ENCODE measurements around the gene IL12RB1.

IL12RB1 gene

DNA sequence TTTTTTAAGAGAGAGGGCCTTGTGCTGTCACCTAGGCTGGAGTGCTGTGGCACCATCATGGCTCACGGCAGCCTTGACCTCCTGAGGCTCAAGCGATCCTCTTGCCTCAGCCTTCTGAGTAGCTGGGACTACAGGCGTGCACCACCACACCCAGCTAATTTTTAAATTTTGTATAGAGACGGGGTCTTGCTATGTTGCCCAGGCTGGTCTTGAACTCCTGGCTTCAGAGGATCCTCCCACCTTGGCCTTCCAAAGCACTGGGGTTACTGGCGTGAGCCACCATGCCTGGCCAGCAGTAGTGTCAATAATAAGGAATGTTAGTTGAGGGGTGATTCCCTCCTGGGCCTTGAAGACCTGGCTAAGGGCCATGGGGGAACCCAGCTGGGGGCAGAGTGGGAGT, 34.4 kb upstream of the IL12RB1 start:
- Histone ChIP-seq H3K27me3 (ENCODE audit: insufficient read depth, low read length) (no peaks in the 10 kb centered on the region), H3K27ac (ENCODE audit: low read depth, low read length) (no peak overlapping the region), H3K36me3 (ENCODE audit: insufficient read depth, low read length) (peaks cover 22% of the 10 kb centered on the region), H3K4me1 (ENCODE audit: insufficient read depth, low read length) (peaks cover 4% of the 10 kb centered on the region; the same call in 1 of the 2 replicates), H3K9ac (ENCODE audit: low read depth, low read length) (no peak overlapping the region), H3K9me3 (ENCODE audit: insufficient read depth, low read depth, low read length) (no peaks in the 10 kb centered on the region), H3K4me3 (ENCODE audit: low read length) (no peak overlapping the region)
- WGBS, result 93% methylated on average over 5 of the region's 5 CpGs

- Histone ChIP-seq H3K36me3 (ENCODE audit: insufficient read depth, low read length) (peaks cover 19% of the 10 kb centered on the region), H3K4me3 (ENCODE audit: low read length) (no peak overlapping the region), H3K9me3 (ENCODE audit: insufficient read depth, low read depth, low read length) (no peaks in the 10 kb centered on the region), H3K4me1 (ENCODE audit: insufficient read depth, low read length) (peaks cover 4% of the 10 kb centered on the region; the same call in 1 of the 2 replicates), H3K9ac (ENCODE audit: low read depth, low read length) (no peak overlapping the region), H3K27ac (ENCODE audit: low read depth, low read length) (no peak overlapping the region), H3K27me3 (ENCODE audit: insufficient read depth, low read length) (no peaks in the 10 kb centered on the region)
- 68% methylated on average over 1 of the region's 1 CpG for WGBS
Measured at GRCh38 chr19:18120127-18120526, 33.4 kb upstream of the IL12RB1 start.

DNA sequence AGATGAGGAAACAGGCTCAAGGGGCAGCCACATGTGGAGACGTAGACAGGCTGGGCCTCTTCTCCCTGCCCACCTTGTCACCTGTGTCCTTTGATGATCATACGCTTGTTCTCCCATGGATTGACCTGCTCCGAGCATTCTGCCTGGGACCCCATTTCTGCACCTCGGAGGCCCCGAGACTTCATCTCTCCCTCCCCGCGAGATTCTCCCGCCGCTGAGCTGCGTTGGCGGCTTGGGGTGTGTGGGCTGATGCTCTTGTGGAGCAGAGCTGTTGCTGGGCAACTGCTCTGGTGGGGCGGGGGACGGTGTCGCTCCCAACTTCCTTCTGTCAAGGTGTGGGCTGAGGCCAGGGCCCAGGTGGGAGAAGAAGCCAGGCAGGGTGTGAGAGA, 33.0 kb upstream of the IL12RB1 start:
- peaks cover 4% of the 10 kb centered on the region; the same call in 1 of the 2 replicates for H3K4me1 ChIP-seq (ENCODE audit: insufficient read depth, low read length)

DNA sequence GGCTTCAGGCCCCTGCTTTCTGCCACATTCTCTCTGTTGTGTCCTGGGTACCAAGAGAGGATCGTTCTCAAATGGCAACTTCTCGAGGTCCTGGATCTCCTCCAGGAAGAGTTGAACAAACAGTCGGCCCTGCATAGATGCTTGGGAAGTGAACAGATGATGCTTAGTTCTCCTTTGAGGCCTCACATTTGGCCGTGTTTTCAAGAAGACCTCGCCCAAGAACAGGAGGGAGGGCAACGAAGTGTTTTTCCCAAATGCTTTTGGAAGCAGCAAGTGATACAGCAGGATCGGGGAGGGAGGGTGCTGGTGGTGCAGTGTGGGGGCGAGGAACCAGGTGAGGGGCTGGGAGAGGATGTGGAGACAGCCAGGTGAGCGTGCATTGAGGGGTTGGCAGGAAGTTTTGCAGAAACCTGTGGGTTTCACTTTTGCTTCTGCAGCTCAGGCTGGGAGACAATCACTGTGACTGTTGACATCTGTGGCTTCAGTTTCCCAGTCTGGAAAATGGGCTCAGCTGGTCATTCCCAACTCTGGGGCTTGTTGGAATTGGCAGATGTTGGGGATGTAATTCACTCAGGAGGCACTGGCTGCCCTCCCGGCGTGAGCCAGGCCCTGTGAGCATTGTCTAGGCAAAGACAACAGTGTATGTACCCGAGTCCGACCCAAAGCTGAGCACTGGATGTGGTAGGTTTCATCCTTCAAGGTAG, 32.4 kb upstream of the IL12RB1 start:
- Histone ChIP-seq H3K4me1 (ENCODE audit: insufficient read depth, low read length) (peaks cover 4% of the 10 kb centered on the region; the same call in 1 of the 2 replicates), H3K9ac (ENCODE audit: low read depth, low read length) (no peak overlapping the region), H3K36me3 (ENCODE audit: insufficient read depth, low read length) (peaks cover 13% of the 10 kb centered on the region), H3K9me3 (ENCODE audit: insufficient read depth, low read depth, low read length) (no peaks in the 10 kb centered on the region), H3K4me3 (ENCODE audit: low read length) (0 out of 2 replicates have a peak overlapping the region, but pooled peaks have one; percentile 63), H3K27me3 (ENCODE audit: insufficient read depth, low read length) (no peaks in the 10 kb centered on the region), H3K27ac (ENCODE audit: low read depth, low read length) (no peak overlapping the region)
- WGBS, result 82% methylated on average over 13 of the region's 13 CpGs

More for the DNA sequence above, 33.0 kb upstream of the IL12RB1 start:
- Histone ChIP-seq H3K36me3 (ENCODE audit: insufficient read depth, low read length) (peaks cover 18% of the 10 kb centered on the region), H3K9ac (ENCODE audit: low read depth, low read length) (no peak overlapping the region), H3K4me3 (ENCODE audit: low read length) (no peak overlapping the region), H3K9me3 (ENCODE audit: insufficient read depth, low read depth, low read length) (no peaks in the 10 kb centered on the region), H3K27ac (ENCODE audit: low read depth, low read length) (no peak overlapping the region), H3K27me3 (ENCODE audit: insufficient read depth, low read length) (no peaks in the 10 kb centered on the region)
- 89% methylated on average over 14 of the region's 14 CpGs for WGBS

GRCh38 chr19:18118420-18119012, 31.8 kb upstream of the IL12RB1 start:
- H3K36me3 ChIP-seq (ENCODE audit: insufficient read depth, low read length), result peaks cover 9% of the 10 kb centered on the region; the same call in 1 of the 2 replicates
- peaks cover 4% of the 10 kb centered on the region; the same call in 1 of the 2 replicates for H3K4me1 ChIP-seq (ENCODE audit: insufficient read depth, low read length)
- H3K9me3 ChIP-seq (ENCODE audit: insufficient read depth, low read depth, low read length), result no peaks in the 10 kb centered on the region
- H3K4me3 ChIP-seq (ENCODE audit: low read length), result peak overlapping the region; percentile 63
- WGBS, result 42% methylated on average over 14 of the region's 14 CpGs
- H3K27ac ChIP-seq (ENCODE audit: low read depth, low read length), result peak overlapping the region; percentile 63; the same call in 1 of the 2 replicates
- no peaks in the 10 kb centered on the region for H3K27me3 ChIP-seq (ENCODE audit: insufficient read depth, low read length)
- peak overlapping the region; percentile 85 for H3K9ac ChIP-seq (ENCODE audit: low read depth, low read length)

- Histone ChIP-seq H3K9ac (ENCODE audit: low read depth, low read length) (peak overlapping the region; percentile 85), H3K36me3 (ENCODE audit: insufficient read depth, low read length) (peaks cover 4% of the 10 kb centered on the region; the same call in 1 of the 2 replicates)
Measured at GRCh38 chr19:18117692-18118378, 31.1 kb upstream of the IL12RB1 start.

DNA sequence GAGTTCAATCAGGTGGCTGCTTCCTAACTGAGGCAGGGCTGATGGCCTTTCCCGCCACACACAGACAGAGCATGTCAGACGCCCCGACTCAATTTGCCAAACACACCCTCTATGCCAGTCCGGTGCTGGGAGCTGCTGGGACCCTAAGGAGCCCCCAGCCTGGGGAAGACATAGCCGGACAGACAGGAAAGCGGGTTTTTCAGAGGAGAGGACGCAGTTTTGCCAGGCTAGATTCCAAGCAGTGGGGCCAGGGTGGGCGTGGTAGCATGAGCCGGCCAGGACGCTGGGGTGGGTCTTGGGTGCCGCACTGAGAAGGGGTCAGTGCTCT, 30.6 kb upstream of the IL12RB1 start:
- 0 out of 2 replicates have a peak, but pooled peaks cover 3% of the 10 kb centered on the region for H3K36me3 ChIP-seq (ENCODE audit: insufficient read depth, low read length)
- peak overlapping the region; percentile 44 for H3K4me3 ChIP-seq (ENCODE audit: low read length)
- H3K9ac ChIP-seq (ENCODE audit: low read depth, low read length), result peak overlapping the region; percentile 48
- 0 out of 2 replicates have a peak overlapping the region, but pooled peaks have one; percentile 2 for H3K27ac ChIP-seq (ENCODE audit: low read depth, low read length)
- no peaks in the 10 kb centered on the region for H3K9me3 ChIP-seq (ENCODE audit: insufficient read depth, low read depth, low read length)
- no peaks in the 10 kb centered on the region for H3K27me3 ChIP-seq (ENCODE audit: insufficient read depth, low read length)
- WGBS, result 49% methylated on average over 11 of the region's 11 CpGs
- H3K4me1 ChIP-seq (ENCODE audit: insufficient read depth, low read length), result peaks cover 4% of the 10 kb centered on the region; the same call in 1 of the 2 replicates

More at GRCh38 chr19:18117692-18118378, 31.1 kb upstream of the IL12RB1 start:
- Histone ChIP-seq H3K27ac (ENCODE audit: low read depth, low read length) (peak overlapping the region; percentile 63), H3K9me3 (ENCODE audit: insufficient read depth, low read depth, low read length) (no peaks in the 10 kb centered on the region), H3K4me1 (ENCODE audit: insufficient read depth, low read length) (peaks cover 4% of the 10 kb centered on the region; the same call in 1 of the 2 replicates), H3K4me3 (ENCODE audit: low read length) (peak overlapping the region; percentile 63), H3K27me3 (ENCODE audit: insufficient read depth, low read length) (no peaks in the 10 kb centered on the region)
- WGBS, result under 1% methylated on average over 85 of the region's 86 CpGs

DNA sequence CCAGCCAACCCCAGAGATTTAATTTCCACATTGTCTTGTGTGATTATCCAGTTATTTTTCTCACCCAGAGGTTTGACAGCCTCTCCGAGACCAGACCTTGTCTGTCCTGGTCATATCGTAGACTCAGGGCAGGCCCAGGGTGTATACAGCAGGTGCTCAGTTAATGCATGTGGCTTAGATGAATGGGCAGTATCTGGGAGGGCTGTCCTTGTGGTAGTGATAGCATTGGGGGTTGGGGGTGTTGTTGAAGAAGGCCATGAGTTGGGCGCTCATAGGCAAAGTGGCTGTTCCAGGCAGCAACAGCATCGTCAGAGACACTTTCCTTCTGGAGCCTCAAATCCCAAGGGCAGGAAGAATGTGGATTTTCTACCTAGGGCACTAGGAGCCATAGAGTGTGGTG, 27.7 kb upstream of the IL12RB1 start:
- Histone ChIP-seq H3K27ac (ENCODE audit: low read depth, low read length) (no peak overlapping the region), H3K4me1 (ENCODE audit: insufficient read depth, low read length) (peaks cover 4% of the 10 kb centered on the region; the same call in 1 of the 2 replicates), H3K36me3 (ENCODE audit: insufficient read depth, low read length) (no peaks in the 10 kb centered on the region), H3K4me3 (ENCODE audit: low read length) (no peak overlapping the region), H3K9ac (ENCODE audit: low read depth, low read length) (no peak overlapping the region), H3K27me3 (ENCODE audit: insufficient read depth, low read length) (peaks cover 7% of the 10 kb centered on the region), H3K9me3 (ENCODE audit: insufficient read depth, low read depth, low read length) (no peaks in the 10 kb centered on the region)
- 92% methylated on average over 4 of the region's 4 CpGs for WGBS

GRCh38 chr19:18113827-18114226, 27.1 kb upstream of the IL12RB1 start:
- H3K27ac ChIP-seq (ENCODE audit: low read depth, low read length), result no peak overlapping the region
- no peaks in the 10 kb centered on the region for H3K9me3 ChIP-seq (ENCODE audit: insufficient read depth, low read depth, low read length)
- H3K36me3 ChIP-seq (ENCODE audit: insufficient read depth, low read length), result no peaks in the 10 kb centered on the region
- peaks cover 13% of the 10 kb centered on the region for H3K27me3 ChIP-seq (ENCODE audit: insufficient read depth, low read length)
- no peak overlapping the region for H3K9ac ChIP-seq (ENCODE audit: low read depth, low read length)
- WGBS, result 94% methylated on average over 5 of the region's 5 CpGs
- H3K4me3 ChIP-seq (ENCODE audit: low read length), result no peak overlapping the region
- peaks cover 4% of the 10 kb centered on the region; the same call in 1 of the 2 replicates for H3K4me1 ChIP-seq (ENCODE audit: insufficient read depth, low read length)

- H3K27ac ChIP-seq (ENCODE audit: low read depth, low read length), result no peak overlapping the region
- WGBS, result 31% methylated on average over 9 of the region's 9 CpGs
- no peaks in the 10 kb centered on the region for H3K9me3 ChIP-seq (ENCODE audit: insufficient read depth, low read depth, low read length)
- no peaks in the 10 kb centered on the region for H3K36me3 ChIP-seq (ENCODE audit: insufficient read depth, low read length)
- no peak overlapping the region for H3K4me3 ChIP-seq (ENCODE audit: low read length)
- no peak overlapping the region for H3K9ac ChIP-seq (ENCODE audit: low read depth, low read length)
- H3K27me3 ChIP-seq (ENCODE audit: insufficient read depth, low read length), result peaks cover 18% of the 10 kb centered on the region
- peaks cover 4% of the 10 kb centered on the region; the same call in 1 of the 2 replicates for H3K4me1 ChIP-seq (ENCODE audit: insufficient read depth, low read length)
Measured at GRCh38 chr19:18112989-18113478, 26.3 kb upstream of the IL12RB1 start.

All from HUES64 (cell line).